ENCODE data around the gene MR1. TPM values are rescaled to one million over a fixed set of nuclear protein-coding genes. Genes with fewer than 3 reads are reported as not detected.
A peak's percentile ranks its signal among the peaks of the same experiment; 100 is the strongest.

The MR1 gene
- total RNA-seq, 4 donors from 2014 or later: 1.00 to 8.6 (median 4.7) TPM

- H3K4me1 ChIP-seq: peaks cover 5 to 43% (median 15%) of the 10 kb centered on the region in 4 donors
- 94% methylated on average over 8 of the region's 8 CpGs for WGBS, 2 donors (ENCODE audit: low coverage in 1 of 2)
- in situ Hi-C loops (cut with MboI; ENCODE audit: low pct_ligation_motif_present in 1 of 4, low pct_unique_long_range_greater_than_20kb in 1 of 4, low sequenced_read_pairs in 3 of 4) (no loop called here), intact Hi-C loops (cut with DNase I; ENCODE audit: low total_unique reads) (no loop called here)
- no peak overlapping the region for H3K27ac ChIP-seq
- H3K9me3 ChIP-seq: no peaks in the 10 kb centered on the region
- no peak overlapping the region for H3K4me3 ChIP-seq
- no peaks in the 10 kb centered on the region for H3K36me3 ChIP-seq
- TF ChIP-seq CTCF (IDR thresholded peaks at IDR 0.05) (no peak), EP300 (IDR thresholded peaks at IDR 0.05; ENCODE audit: low read depth) (no peak), POLR2A (IDR thresholded peaks at IDR 0.05) (no peak), POLR2AphosphoS5 (IDR thresholded peaks at IDR 0.05) (no peak)
- no peak for DNase-seq
- H3K27me3 ChIP-seq: no peaks in the 10 kb centered on the region
Measured at GRCh38 chr1:181016563-181016962, 17.2 kb upstream of the MR1 start.

- Histone ChIP-seq H3K9me3 (no peaks in the 10 kb centered on the region), H3K4me3 (no peak overlapping the region), H3K4me1 (peaks cover 6 to 47% (median 23%) of the 10 kb centered on the region in 4 donors), H3K27me3 (no peaks in the 10 kb centered on the region), H3K27ac (no peak overlapping the region), H3K36me3 (no peaks in the 10 kb centered on the region)
- TF ChIP-seq POLR2A (IDR thresholded peaks at IDR 0.05) (no peak), EP300 (IDR thresholded peaks at IDR 0.05; ENCODE audit: low read depth) (no peak), POLR2AphosphoS5 (IDR thresholded peaks at IDR 0.05) (no peak), CTCF (IDR thresholded peaks at IDR 0.05) (no peak)
- in situ Hi-C loops (cut with MboI; ENCODE audit: low pct_ligation_motif_present in 1 of 4, low pct_unique_long_range_greater_than_20kb in 1 of 4, low sequenced_read_pairs in 3 of 4) (no loop called here), intact Hi-C loops (cut with DNase I; ENCODE audit: low total_unique reads) (no loop called here)
- WGBS, 2 donors (ENCODE audit: low coverage in 1 of 2): 23% methylated on average over 1 of the region's 1 CpG; no CpG with 5 or more reads in 1 of the 2 donors
- no peak for DNase-seq
Measured at GRCh38 chr1:181018901-181019681, 14.7 kb upstream of the MR1 start.

GRCh38 chr1:181021159-181021558 is 12.6 kb upstream of the MR1 start:
- peak overlapping the region; percentile 83 to 97 (median 90) for H3K27ac ChIP-seq
- peaks cover 6 to 32% (median 23%) of the 10 kb centered on the region in 4 donors for H3K4me1 ChIP-seq
- intact Hi-C loops (cut with DNase I; ENCODE audit: low total_unique reads) (no loop called here), in situ Hi-C loops (cut with MboI; ENCODE audit: low pct_ligation_motif_present in 1 of 4, low pct_unique_long_range_greater_than_20kb in 1 of 4, low sequenced_read_pairs in 3 of 4) (no loop called here)
- peak overlapping the region in 1 of 4 donors; percentile 74 for H3K4me3 ChIP-seq
- no peaks in the 10 kb centered on the region for H3K9me3 ChIP-seq
- WGBS, 2 donors (ENCODE audit: low coverage in 1 of 2): 53 to 63% methylated on average over 3 of the region's 3 CpGs
- TF ChIP-seq POLR2AphosphoS5 (IDR thresholded peaks at IDR 0.05): no peak
- no peak for TF ChIP-seq CTCF (IDR thresholded peaks at IDR 0.05)
- no peak for TF ChIP-seq EP300 (IDR thresholded peaks at IDR 0.05; ENCODE audit: low read depth)
- TF ChIP-seq POLR2A (IDR thresholded peaks at IDR 0.05): no peak
- H3K36me3 ChIP-seq: no peaks in the 10 kb centered on the region
- DNase-seq: no peak
- no peaks in the 10 kb centered on the region for H3K27me3 ChIP-seq

- DNase-seq: peak; percentile 62
- H3K4me1 ChIP-seq: peaks cover 6 to 32% (median 23%) of the 10 kb centered on the region in 4 donors
- intact Hi-C loops (cut with DNase I; ENCODE audit: low total_unique reads): loop anchor here (2.0 kb wide), 1 partner anchor 67 kb away; the partner anchor contains the start of gene IER5
- no peaks in the 10 kb centered on the region for H3K9me3 ChIP-seq
- WGBS, 2 donors (ENCODE audit: low coverage in 1 of 2): 0 to 1% methylated on average over 4 to 23 of the region's 23 CpGs
- peak overlapping the region; percentile 83 to 97 (median 90) for H3K27ac ChIP-seq
- in situ Hi-C loops (cut with MboI; ENCODE audit: low pct_ligation_motif_present in 1 of 4, low pct_unique_long_range_greater_than_20kb in 1 of 4, low sequenced_read_pairs in 3 of 4): no loop called here
- H3K27me3 ChIP-seq: no peaks in the 10 kb centered on the region
- H3K36me3 ChIP-seq: no peaks in the 10 kb centered on the region
- TF ChIP-seq POLR2A (IDR thresholded peaks at IDR 0.05) (no peak), POLR2AphosphoS5 (IDR thresholded peaks at IDR 0.05) (peak in 2 of 3 donors; percentile 25 to 28)
- peak overlapping the region; percentile 65 to 95 (median 82) for H3K4me3 ChIP-seq
Measured at GRCh38 chr1:181021811-181022434, 11.9 kb upstream of the MR1 start.
